ENCODE data around the gene PLGRKT.

DNA sequence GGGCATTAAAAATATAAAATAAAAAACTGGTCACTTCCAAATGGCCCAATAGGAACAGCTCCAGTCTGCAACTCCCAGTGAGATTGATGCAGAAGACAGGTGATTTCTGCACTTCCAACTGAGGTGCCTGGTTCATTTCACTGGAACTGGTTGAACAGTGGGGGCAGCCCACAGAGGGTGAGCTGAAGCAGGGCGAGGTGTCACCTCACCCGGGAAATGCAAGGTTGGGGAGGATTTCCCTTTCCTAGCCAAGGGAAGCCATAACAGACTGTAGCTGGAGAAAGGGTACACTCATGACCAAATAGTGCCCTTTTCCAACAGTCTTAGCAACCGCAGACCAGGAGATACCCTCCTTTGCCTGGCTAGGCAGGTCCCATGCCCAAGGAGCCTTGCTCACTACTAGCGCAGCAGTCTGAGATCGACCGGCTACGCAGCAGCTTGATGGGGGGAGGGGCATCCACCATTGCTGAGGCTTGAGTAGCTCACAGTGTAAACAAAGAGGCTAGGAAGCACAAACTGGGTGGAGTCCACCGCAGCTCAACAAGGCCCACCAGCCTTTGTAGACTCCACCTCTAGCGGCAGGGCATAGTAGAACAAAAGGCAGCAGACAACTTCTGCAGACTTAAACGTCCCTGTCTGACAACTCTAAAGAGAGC lies 110.7 kb downstream of the PLGRKT start:
- TF ChIP-seq, protein P1, sequence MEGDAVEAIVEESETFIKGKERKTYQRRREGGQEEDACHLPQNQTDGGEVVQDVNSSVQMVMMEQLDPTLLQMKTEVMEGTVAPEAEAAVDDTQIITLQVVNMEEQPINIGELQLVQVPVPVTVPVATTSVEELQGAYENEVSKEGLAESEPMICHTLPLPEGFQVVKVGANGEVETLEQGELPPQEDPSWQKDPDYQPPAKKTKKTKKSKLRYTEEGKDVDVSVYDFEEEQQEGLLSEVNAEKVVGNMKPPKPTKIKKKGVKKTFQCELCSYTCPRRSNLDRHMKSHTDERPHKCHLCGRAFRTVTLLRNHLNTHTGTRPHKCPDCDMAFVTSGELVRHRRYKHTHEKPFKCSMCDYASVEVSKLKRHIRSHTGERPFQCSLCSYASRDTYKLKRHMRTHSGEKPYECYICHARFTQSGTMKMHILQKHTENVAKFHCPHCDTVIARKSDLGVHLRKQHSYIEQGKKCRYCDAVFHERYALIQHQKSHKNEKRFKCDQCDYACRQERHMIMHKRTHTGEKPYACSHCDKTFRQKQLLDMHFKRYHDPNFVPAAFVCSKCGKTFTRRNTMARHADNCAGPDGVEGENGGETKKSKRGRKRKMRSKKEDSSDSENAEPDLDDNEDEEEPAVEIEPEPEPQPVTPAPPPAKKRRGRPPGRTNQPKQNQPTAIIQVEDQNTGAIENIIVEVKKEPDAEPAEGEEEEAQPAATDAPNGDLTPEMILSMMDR (IDR thresholded peaks at IDR 0.05), result no peak
- TF ChIP-seq POLR2A (IDR thresholded peaks at IDR 0.05), result no peak
